Mesenchymal stem cell (in vitro differentiated cells and primary cell): ENCODE data around the gene RBMS1.
"Not testable (repeated sequence)": the region's sequence is repeated elsewhere in the genome, so short reads cannot be mapped to it uniquely, and the experiment has no call there.

Experiments
- DNase-seq: peaks from one replicate; pipeline ENCODE4 v3.0.0-alpha.2; 2013
- H2AFZ ChIP-seq: one replicate; pipeline ENCODE4 v1.6.1; 2013; ENCODE audit warnings: low read depth, mild to moderate bottlenecking, control low read depth, inconsistent platforms, low read length, moderate library complexity
- H2AK5ac ChIP-seq: 2 replicates; pipeline ENCODE4 v1.6.1; 2013; ENCODE audit warnings: low read length, moderate library complexity, mild to moderate bottlenecking, inconsistent platforms; ENCODE audit not compliant: severe bottlenecking
- H2BK120ac ChIP-seq: one replicate; pipeline ENCODE4 v1.6.1; 2013; ENCODE audit warnings: low read depth, mild to moderate bottlenecking, inconsistent platforms, low read length, moderate library complexity
- H2BK12ac ChIP-seq, 2 experiments: one replicate each; pipeline ENCODE4 v1.6.1; 2013; ENCODE audit warnings: inconsistent platforms in 2 of 2, low read length in 2 of 2, mild to moderate bottlenecking in 2 of 2, moderate library complexity in 2 of 2, control low read depth in 1 of 2
- H2BK15ac ChIP-seq: one replicate; pipeline ENCODE4 v1.6.1; 2013; ENCODE audit warnings: mild to moderate bottlenecking, low read depth, inconsistent platforms; ENCODE audit not compliant: poor library complexity, severe bottlenecking
- H2BK5ac ChIP-seq: 2 replicates; pipeline ENCODE4 v1.6.1; 2013; ENCODE audit warnings: low read depth, mild to moderate bottlenecking, low read length, control low read depth, inconsistent platforms; ENCODE audit not compliant: poor library complexity, severe bottlenecking
- H3K14ac ChIP-seq, 2 experiments: one replicate each; pipeline ENCODE4 v1.6.1; 2013; ENCODE audit warnings: inconsistent platforms in 2 of 2, low read length in 2 of 2, control low read depth in 1 of 2, mild to moderate bottlenecking in 1 of 2, moderate library complexity in 1 of 2
- H3K18ac ChIP-seq, 2 experiments: one replicate each; pipeline ENCODE4 v1.6.1; 2013; ENCODE audit warnings: inconsistent platforms in 2 of 2, low read length in 2 of 2, control low read depth in 1 of 2, low read depth in 1 of 2, mild to moderate bottlenecking in 1 of 2
- H3K23ac ChIP-seq, 2 experiments: one replicate each; pipeline ENCODE4 v1.6.1; 2013; ENCODE audit warnings: inconsistent platforms in 2 of 2, low read length in 2 of 2, mild to moderate bottlenecking in 2 of 2, moderate library complexity in 2 of 2, control low read depth in 1 of 2
- H3K27ac ChIP-seq: 2 replicates; pipeline ENCODE4 v1.5.1; 2013; ENCODE audit warnings: mild to moderate bottlenecking, moderate library complexity, low read length, control low read depth, inconsistent platforms; ENCODE audit not compliant: poor library complexity, severe bottlenecking
- H3K27me3 ChIP-seq, 2 experiments: 2 replicates each; pipeline versions ENCODE4 v1.6.1 to v1.7.0; 2013; ENCODE audit warnings: low read length in 2 of 2, mild to moderate bottlenecking in 2 of 2, moderate library complexity in 2 of 2, control low read depth in 1 of 2, inconsistent platforms in 1 of 2; ENCODE audit not compliant: control insufficient read depth in 1 of 2, insufficient read depth in 1 of 2
- H3K36me3 ChIP-seq, 2 experiments: 2 replicates each; pipeline versions ENCODE4 v1.6.1 to v1.7.0; 2013; ENCODE audit warnings: low read length in 2 of 2, control low read depth in 1 of 2, inconsistent platforms in 1 of 2, low read depth in 1 of 2, mild to moderate bottlenecking in 1 of 2; ENCODE audit not compliant: insufficient read depth in 2 of 2, control insufficient read depth in 1 of 2
- H3K4ac ChIP-seq, 2 experiments: one replicate each; pipeline ENCODE4 v1.6.1; 2013; ENCODE audit warnings: inconsistent platforms in 2 of 2, low read length in 2 of 2, mild to moderate bottlenecking in 2 of 2, moderate library complexity in 2 of 2, control low read depth in 1 of 2, low read depth in 1 of 2
- H3K4me1 ChIP-seq: 2 replicates; pipeline ENCODE4 v1.6.1; 2013; ENCODE audit warnings: low read depth, low read length, control low read depth; ENCODE audit not compliant: control insufficient read depth, insufficient read depth
- H3K4me2 ChIP-seq: 2 replicates; pipeline ENCODE4 v1.6.1; 2013; ENCODE audit warnings: low read length, mild to moderate bottlenecking, inconsistent platforms; ENCODE audit not compliant: poor library complexity, severe bottlenecking
- H3K4me3 ChIP-seq, 2 experiments: 2 replicates each; pipeline versions ENCODE4 v1.5.1 to v1.7.0; 2013; ENCODE audit warnings: low read length in 2 of 2, mild to moderate bottlenecking in 2 of 2, control low read depth in 1 of 2, low read depth in 1 of 2; ENCODE audit not compliant: insufficient read depth in 1 of 2
- H3K79me1 ChIP-seq: replicated peaks from 2 replicates; pipeline ENCODE4 v1.6.1; 2013; ENCODE audit warnings: mild to moderate bottlenecking, control low read depth, low read length, inconsistent platforms; ENCODE audit not compliant: poor library complexity, severe bottlenecking
- H3K9ac ChIP-seq: 2 replicates; pipeline ENCODE4 v1.7.0; 2013; ENCODE audit warnings: mild to moderate bottlenecking, low read length, moderate library complexity
- H3K9me3 ChIP-seq: 2 replicates; pipeline ENCODE4 v1.7.0; 2013; ENCODE audit warnings: mild to moderate bottlenecking, low read length; ENCODE audit not compliant: control insufficient read depth
- H4K8ac ChIP-seq: one replicate; pipeline ENCODE4 v1.6.1; 2013; ENCODE audit warnings: inconsistent platforms, mild to moderate bottlenecking, low read length, moderate library complexity
- H4K91ac ChIP-seq: one replicate; pipeline ENCODE4 v1.6.1; 2013; ENCODE audit warnings: mild to moderate bottlenecking, low read length, inconsistent platforms
- WGBS: methylation state at CpG from one replicate; pipeline ENCODE4 v1.1.7; 2013; ENCODE audit warnings: mixed read lengths; 5-methylcytosine and 5-hydroxymethylcytosine counted together

The RBMS1 gene

DNA sequence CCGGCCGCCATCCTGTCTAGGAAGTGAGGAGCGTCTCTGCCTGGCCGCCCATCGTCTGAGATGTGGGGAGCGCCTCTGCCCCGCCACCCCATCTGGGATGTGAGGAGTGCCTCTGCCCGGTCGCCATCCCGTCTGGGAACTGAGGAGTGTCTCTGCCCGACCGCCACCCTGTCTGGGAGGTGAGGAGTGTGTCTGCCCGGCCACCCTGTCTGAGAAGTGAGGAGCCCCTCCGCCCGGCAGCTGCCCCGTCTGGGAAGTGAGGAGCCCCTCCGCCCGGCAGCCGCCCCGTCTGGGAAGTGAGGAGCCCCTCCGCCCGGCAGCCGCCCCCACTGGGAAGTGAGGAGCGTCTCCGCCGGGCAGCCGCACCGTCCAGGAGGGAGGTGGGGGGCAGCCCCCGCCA lies 44.8 kb downstream of the RBMS1 start:
- H2BK15ac ChIP-seq, H3K14ac ChIP-seq, H3K27me3 ChIP-seq, H3K4ac ChIP-seq, H3K23ac ChIP-seq, H2BK120ac ChIP-seq, H3K9ac ChIP-seq, H3K27ac ChIP-seq, H2AFZ ChIP-seq, H3K4me1 ChIP-seq, H3K4me3 ChIP-seq, H4K91ac ChIP-seq, H2BK12ac ChIP-seq, H3K18ac ChIP-seq, H3K4me2 ChIP-seq, H2AK5ac ChIP-seq, H4K8ac ChIP-seq, H2BK5ac ChIP-seq, H3K9me3 ChIP-seq, DNase-seq: not testable (repeated sequence)
- peaks cover 3 to 29% of the 10 kb centered on the region in 2 experiments for H3K36me3 ChIP-seq
- 83% methylated on average over 15 of the region's 29 CpGs for WGBS
- peaks cover 11% of the 10 kb centered on the region for H3K79me1 ChIP-seq

DNA sequence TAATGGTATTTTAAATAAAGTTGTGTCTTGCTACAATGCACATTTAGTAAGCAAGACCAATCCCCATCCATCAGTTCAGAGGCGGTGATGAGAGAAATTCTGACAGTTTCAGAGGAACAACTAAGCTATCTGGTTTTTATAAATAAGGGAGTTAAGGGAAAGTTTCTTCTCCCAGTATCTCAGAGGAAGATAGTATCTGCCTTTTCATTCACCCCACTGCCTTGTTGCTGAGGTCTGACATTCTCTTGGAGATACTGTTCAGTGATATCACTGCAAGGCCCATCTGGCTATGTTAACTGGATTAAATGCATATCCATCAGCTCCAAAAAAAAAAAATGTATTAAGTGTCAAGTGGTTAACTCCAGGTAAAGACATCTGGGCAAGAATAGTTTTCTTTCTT lies 47.9 kb downstream of the RBMS1 start:
- Histone ChIP-seq H3K4me2 (no peak overlapping the region), H3K79me1 (peaks cover 15% of the 10 kb centered on the region), H3K4ac (no peak overlapping the region), H3K18ac (no peak overlapping the region), H2BK5ac (no peak overlapping the region), H3K27me3 (no peaks in the 10 kb centered on the region), H2AK5ac (no peak overlapping the region), H3K36me3 (peaks cover 11 to 37% of the 10 kb centered on the region in 2 experiments), H3K14ac (no peak overlapping the region), H3K23ac (no peak overlapping the region), H3K9me3 (no peaks in the 10 kb centered on the region), H3K9ac (no peak overlapping the region), H2BK120ac (no peak overlapping the region), H4K91ac (no peak overlapping the region), H2BK12ac (no peak overlapping the region), H3K4me1 (peaks cover 6% of the 10 kb centered on the region), H2BK15ac (no peak overlapping the region), H2AFZ (no peak overlapping the region), H3K4me3 (no peak overlapping the region), H4K8ac (no peak overlapping the region), H3K27ac (no peak overlapping the region)
- no CpG with 5 or more reads among the region's 1 CpG for WGBS
- DNase-seq, result no peak

DNA sequence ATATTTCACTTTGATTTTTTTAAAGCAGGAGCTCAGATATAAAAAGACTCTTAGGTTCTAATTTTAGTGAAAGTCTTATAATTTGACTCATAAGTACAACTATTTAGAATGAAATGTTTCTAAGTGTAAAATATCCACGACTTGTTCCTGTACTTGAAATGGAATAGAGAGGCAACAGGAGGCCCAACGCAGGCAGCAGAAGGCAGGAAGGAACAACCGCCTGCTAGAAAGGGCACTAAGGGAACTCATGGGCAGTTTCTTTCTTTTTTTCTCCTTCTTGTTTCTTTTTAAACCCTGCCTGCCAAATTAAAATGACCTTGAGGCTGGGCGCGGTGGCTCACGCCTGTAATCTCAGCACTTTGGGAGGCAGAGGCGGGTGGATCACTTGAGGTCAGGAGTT lies 51.0 kb downstream of the RBMS1 start:
- H3K23ac ChIP-seq, result no peak overlapping the region
- peaks cover 19% of the 10 kb centered on the region for H3K79me1 ChIP-seq
- H3K4me1 ChIP-seq, result peaks cover 2% of the 10 kb centered on the region
- DNase-seq, result no peak
- no peak overlapping the region for H4K8ac ChIP-seq
- no peak overlapping the region for H2BK15ac ChIP-seq
- H2AFZ ChIP-seq, result no peak overlapping the region
- no peak overlapping the region for H3K4ac ChIP-seq
- H3K36me3 ChIP-seq, result peaks cover 8 to 47% of the 10 kb centered on the region in 2 experiments
- H3K27me3 ChIP-seq, result no peaks in the 10 kb centered on the region
- H4K91ac ChIP-seq, result no peak overlapping the region
- no peak overlapping the region for H3K4me2 ChIP-seq
- H2BK12ac ChIP-seq, result no peak overlapping the region
- no peaks in the 10 kb centered on the region for H3K9me3 ChIP-seq
- H3K14ac ChIP-seq, result no peak overlapping the region
- no peak overlapping the region for H3K18ac ChIP-seq
- H2BK5ac ChIP-seq, result no peak overlapping the region
- H2AK5ac ChIP-seq, result no peak overlapping the region
- no peak overlapping the region for H3K4me3 ChIP-seq
- no peak overlapping the region for H3K9ac ChIP-seq
- H3K27ac ChIP-seq, result no peak overlapping the region
- 98% methylated on average over 7 of the region's 7 CpGs for WGBS
- no peak overlapping the region for H2BK120ac ChIP-seq

DNA sequence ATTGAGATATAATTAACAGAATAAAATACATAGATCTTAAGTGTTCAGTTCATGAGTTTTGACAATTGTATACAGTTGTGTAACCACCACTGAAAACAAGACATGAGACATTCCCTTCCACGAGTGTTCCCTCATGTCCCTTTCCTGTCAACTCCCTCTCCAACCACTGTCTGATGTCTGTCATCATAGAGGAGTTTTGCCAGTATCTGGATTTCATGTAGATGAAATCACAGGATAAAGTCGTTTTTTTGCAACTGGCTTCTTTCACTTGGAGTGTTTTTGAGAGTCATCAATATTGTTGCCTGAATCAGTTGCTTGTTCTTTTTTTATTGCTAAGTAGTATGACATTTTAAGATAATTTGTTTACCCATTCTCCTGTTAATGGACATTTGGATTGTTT lies 52.7 kb downstream of the RBMS1 start:
- no peak overlapping the region for H3K4ac ChIP-seq
- whole genome bisulfite sequencing, result 37% methylated on average over 2 of the region's 2 CpGs

More for the DNA sequence above, 52.7 kb downstream of the RBMS1 start:
- no peaks in the 10 kb centered on the region for H3K27me3 ChIP-seq
- H4K91ac ChIP-seq, result no peak overlapping the region
- no peak overlapping the region for H2BK12ac ChIP-seq
- peaks cover 27% of the 10 kb centered on the region for H3K79me1 ChIP-seq
- H3K18ac ChIP-seq, result no peak overlapping the region
- no peak overlapping the region for H2BK5ac ChIP-seq
- H3K9ac ChIP-seq, result no peak overlapping the region
- H3K4me2 ChIP-seq, result no peak overlapping the region
- no peak overlapping the region for H2BK120ac ChIP-seq
- no peak overlapping the region for H3K14ac ChIP-seq
- H3K4me1 ChIP-seq, result peaks cover 2% of the 10 kb centered on the region
- no peaks in the 10 kb centered on the region for H3K9me3 ChIP-seq
- H3K36me3 ChIP-seq, result peaks cover 8 to 41% of the 10 kb centered on the region in 2 experiments
- no peak overlapping the region for H2BK15ac ChIP-seq
- no peak overlapping the region for H2AK5ac ChIP-seq
- H3K27ac ChIP-seq, result no peak overlapping the region
- no peak overlapping the region for H4K8ac ChIP-seq
- DNase-seq, result peak; percentile 59
- H3K4me3 ChIP-seq, result no peak overlapping the region
- no peak overlapping the region for H2AFZ ChIP-seq
- H3K23ac ChIP-seq, result no peak overlapping the region
